Neuronal stem cell (in vitro differentiated cells): ENCODE data around the gene E2F3.

Experiments used
- DNase-seq: peaks from one replicate; pipeline ENCODE4 v3.0.0-alpha.2; 2013; ENCODE audit warnings: low spot score
- H2AFZ ChIP-seq: one replicate; pipeline ENCODE4 v1.6.1; 2013; ENCODE audit warnings: mild to moderate bottlenecking, low read length, inconsistent platforms
- H2AK5ac ChIP-seq: 2 replicates; pipeline ENCODE4 v1.6.1; 2013; ENCODE audit warnings: low read depth, mild to moderate bottlenecking, inconsistent platforms, low read length, moderate library complexity, mixed read lengths
- H2BK120ac ChIP-seq: 2 replicates; pipeline ENCODE4 v1.6.1; 2013; ENCODE audit warnings: low read depth, mild to moderate bottlenecking, inconsistent platforms, low read length, moderate library complexity, mixed read lengths
- H2BK12ac ChIP-seq: one replicate; pipeline ENCODE4 v1.6.1; 2013; ENCODE audit warnings: low read length, inconsistent platforms
- H2BK15ac ChIP-seq: 2 replicates; pipeline ENCODE4 v1.6.1; 2013; ENCODE audit warnings: mild to moderate bottlenecking, low read length, inconsistent platforms, mixed read lengths
- H2BK5ac ChIP-seq: one replicate; pipeline ENCODE4 v1.6.1; 2013; ENCODE audit warnings: inconsistent platforms, mild to moderate bottlenecking, low read length, moderate library complexity
- H3K14ac ChIP-seq: one replicate; pipeline ENCODE4 v1.6.1; 2013; ENCODE audit warnings: low read length, inconsistent platforms
- H3K18ac ChIP-seq: 2 replicates; pipeline ENCODE4 v1.6.1; 2013; ENCODE audit warnings: low read length, inconsistent platforms
- H3K23ac ChIP-seq: 2 replicates; pipeline ENCODE4 v1.6.1; 2013; ENCODE audit warnings: low read depth, mild to moderate bottlenecking, mixed read lengths, low read length, inconsistent platforms; ENCODE audit not compliant: poor library complexity
- H3K27ac ChIP-seq: replicated peaks from 3 replicates; pipeline ENCODE4 v1.5.1; 2013; ENCODE audit warnings: low read length, inconsistent platforms
- H3K27me3 ChIP-seq, 3 experiments: 2 replicates each; pipeline ENCODE4 v1.6.1; 2013; ENCODE audit warnings: low read length in 3 of 3, mild to moderate bottlenecking in 2 of 3, inconsistent platforms in 1 of 3, low read depth in 1 of 3, mixed read lengths in 1 of 3, moderate library complexity in 1 of 3; ENCODE audit not compliant: control insufficient read depth in 3 of 3, insufficient read depth in 3 of 3
- H3K36me3 ChIP-seq, 2 donors: replicated peaks in 1 of 2; 2 replicates each; pipeline ENCODE4 v1.6.1; 2013; ENCODE audit warnings: low read length in 2 of 2; ENCODE audit not compliant: control insufficient read depth in 2 of 2, insufficient read depth in 2 of 2
- H3K4ac ChIP-seq: 2 replicates; pipeline ENCODE4 v1.6.1; 2013; ENCODE audit warnings: inconsistent platforms, mild to moderate bottlenecking, low read length, moderate library complexity
- H3K4me1 ChIP-seq, 2 donors: 1 replicate in 1 of 2; 2 replicates in 1 of 2; pipeline ENCODE4 v1.6.1; 2013; ENCODE audit warnings: low read length in 2 of 2, low read depth in 1 of 2; ENCODE audit not compliant: control insufficient read depth in 2 of 2, insufficient read depth in 1 of 2
- H3K4me2 ChIP-seq: one replicate; pipeline ENCODE4 v1.6.1; 2013; ENCODE audit warnings: mild to moderate bottlenecking, low read length, inconsistent platforms; ENCODE audit not compliant: insufficient read depth, poor library complexity, severe bottlenecking
- H3K4me3 ChIP-seq, 2 donors: 2 replicates each; pipeline ENCODE4 v1.5.1; 2013; ENCODE audit warnings: low read length in 2 of 2, mild to moderate bottlenecking in 2 of 2, inconsistent platforms in 1 of 2, moderate library complexity in 1 of 2
- H3K79me1 ChIP-seq: one replicate; pipeline ENCODE4 v1.6.1; 2013; ENCODE audit warnings: low read depth, mild to moderate bottlenecking, inconsistent platforms, low read length, moderate library complexity
- H3K9ac ChIP-seq: one replicate; pipeline ENCODE4 v1.6.1; 2013; ENCODE audit warnings: mild to moderate bottlenecking, low read depth, low read length, inconsistent platforms; ENCODE audit not compliant: poor library complexity
- H3K9me3 ChIP-seq, 2 donors: replicated peaks in 1 of 2; 2 replicates each; pipeline versions ENCODE3 to v1.6.1; 2013; ENCODE audit warnings: low read length in 2 of 2, mild to moderate bottlenecking in 2 of 2, inconsistent platforms in 1 of 2, low read depth in 1 of 2, mixed read lengths in 1 of 2, moderate library complexity in 1 of 2; ENCODE audit not compliant: control insufficient read depth in 2 of 2, insufficient read depth in 1 of 2
- H4K8ac ChIP-seq: one replicate; pipeline ENCODE4 v1.6.1; 2013; ENCODE audit warnings: low read depth, mild to moderate bottlenecking, inconsistent platforms, low read length, moderate library complexity
- H4K91ac ChIP-seq: one replicate; pipeline ENCODE4 v1.6.1; 2013; ENCODE audit warnings: low read length, low read depth, mild to moderate bottlenecking, inconsistent platforms; ENCODE audit not compliant: poor library complexity
- WGBS, 2 donors: extraction: QIAGEN DNeasy Blood & Tissue Kit; methylation state at CpG; one replicate each; pipeline ENCODE4 v1.1.7; 2013; ENCODE audit warnings: missing lambda C conversion rate in 2 of 2, mixed read lengths in 1 of 2; ENCODE audit not compliant: insufficient read length in 2 of 2, insufficient replicate concordance in 1 of 2; ENCODE audit errors: extremely low coverage in 2 of 2; 5-methylcytosine and 5-hydroxymethylcytosine counted together

E2F3 gene

GRCh38 chr6:20468209-20468608 is 66.5 kb downstream of the E2F3 start:
- no peaks in the 10 kb centered on the region for H3K27me3 ChIP-seq
- H4K8ac ChIP-seq: no peak overlapping the region
- H2AFZ ChIP-seq: no peak overlapping the region
- no CpG with 5 or more reads among the region's 7 CpGs for WGBS, 2 donors
- H3K4me1 ChIP-seq: peaks cover 0 to 3% of the 10 kb centered on the region in 2 donors
- DNase-seq: no peak
- no peak overlapping the region for H3K4me2 ChIP-seq
- H3K14ac ChIP-seq: no peak overlapping the region
- no peak overlapping the region for H2BK5ac ChIP-seq
- H3K4ac ChIP-seq: no peak overlapping the region
- H4K91ac ChIP-seq: no peak overlapping the region
- H3K4me3 ChIP-seq: no peak overlapping the region
- H3K9me3 ChIP-seq: no peaks in the 10 kb centered on the region
- no peak overlapping the region for H3K23ac ChIP-seq
- no peak overlapping the region for H3K27ac ChIP-seq
- no peak overlapping the region for H2AK5ac ChIP-seq
- no peak overlapping the region for H2BK12ac ChIP-seq
- peaks cover 9 to 59% of the 10 kb centered on the region in 2 donors for H3K36me3 ChIP-seq
- no peak overlapping the region for H2BK15ac ChIP-seq
- peaks cover 7% of the 10 kb centered on the region for H3K79me1 ChIP-seq
- no peak overlapping the region for H3K9ac ChIP-seq
- H3K18ac ChIP-seq: no peak overlapping the region
- no peak overlapping the region for H2BK120ac ChIP-seq

- Histone ChIP-seq H3K9me3 (peaks cover 0 to 2% of the 10 kb centered on the region in 2 donors), H2BK120ac (no peak overlapping the region), H3K36me3 (peaks cover 7 to 59% of the 10 kb centered on the region in 2 donors)
Observed at GRCh38 chr6:20472748-20473147, 71.1 kb downstream of the E2F3 start.

GRCh38 chr6:20473518-20473917 is 71.8 kb downstream of the E2F3 start:
- H2BK120ac ChIP-seq: no peak overlapping the region
- peaks cover 0 to 2% of the 10 kb centered on the region in 2 donors for H3K9me3 ChIP-seq
- no peak overlapping the region for H3K14ac ChIP-seq
- no peaks in the 10 kb centered on the region for H3K27me3 ChIP-seq
- H3K4me3 ChIP-seq: no peak overlapping the region
- no CpG with 5 or more reads among the region's 1 CpG for WGBS, 2 donors
- no peak overlapping the region for H2BK5ac ChIP-seq
- no peak overlapping the region for H4K91ac ChIP-seq
- no peak overlapping the region for H4K8ac ChIP-seq
- H3K9ac ChIP-seq: no peak overlapping the region
- H3K79me1 ChIP-seq: peaks cover 2% of the 10 kb centered on the region
- H2BK12ac ChIP-seq: no peak overlapping the region
- DNase-seq: no peak
- H3K36me3 ChIP-seq: peaks cover 4 to 58% of the 10 kb centered on the region in 2 donors
- H2BK15ac ChIP-seq: no peak overlapping the region
- H3K18ac ChIP-seq: no peak overlapping the region
- no peak overlapping the region for H2AK5ac ChIP-seq
- no peak overlapping the region for H2AFZ ChIP-seq
- peaks cover 0 to 3% of the 10 kb centered on the region in 2 donors for H3K4me1 ChIP-seq
- no peak overlapping the region for H3K4me2 ChIP-seq
- no peak overlapping the region for H3K27ac ChIP-seq
- H3K23ac ChIP-seq: no peak overlapping the region
- H3K4ac ChIP-seq: no peak overlapping the region

More at GRCh38 chr6:20472748-20473147, 71.1 kb downstream of the E2F3 start:
- H3K4ac ChIP-seq: no peak overlapping the region
- no peaks in the 10 kb centered on the region for H3K27me3 ChIP-seq
- no peak overlapping the region for H3K9ac ChIP-seq
- H3K14ac ChIP-seq: no peak overlapping the region
- H2BK12ac ChIP-seq: no peak overlapping the region
- H4K91ac ChIP-seq: no peak overlapping the region
- H3K18ac ChIP-seq: no peak overlapping the region
- H4K8ac ChIP-seq: no peak overlapping the region
- no peak overlapping the region for H2BK5ac ChIP-seq
- no peak overlapping the region for H3K27ac ChIP-seq
- no peak overlapping the region for H3K4me2 ChIP-seq
- DNase-seq: no peak
- peaks cover 2% of the 10 kb centered on the region for H3K79me1 ChIP-seq
- H2AK5ac ChIP-seq: no peak overlapping the region
- no peak overlapping the region for H2AFZ ChIP-seq
- no CpG with 5 or more reads among the region's 3 CpGs for WGBS, 2 donors
- no peak overlapping the region for H2BK15ac ChIP-seq
- peaks cover 0 to 3% of the 10 kb centered on the region in 2 donors for H3K4me1 ChIP-seq
- no peak overlapping the region for H3K4me3 ChIP-seq
- no peak overlapping the region for H3K23ac ChIP-seq

DNA sequence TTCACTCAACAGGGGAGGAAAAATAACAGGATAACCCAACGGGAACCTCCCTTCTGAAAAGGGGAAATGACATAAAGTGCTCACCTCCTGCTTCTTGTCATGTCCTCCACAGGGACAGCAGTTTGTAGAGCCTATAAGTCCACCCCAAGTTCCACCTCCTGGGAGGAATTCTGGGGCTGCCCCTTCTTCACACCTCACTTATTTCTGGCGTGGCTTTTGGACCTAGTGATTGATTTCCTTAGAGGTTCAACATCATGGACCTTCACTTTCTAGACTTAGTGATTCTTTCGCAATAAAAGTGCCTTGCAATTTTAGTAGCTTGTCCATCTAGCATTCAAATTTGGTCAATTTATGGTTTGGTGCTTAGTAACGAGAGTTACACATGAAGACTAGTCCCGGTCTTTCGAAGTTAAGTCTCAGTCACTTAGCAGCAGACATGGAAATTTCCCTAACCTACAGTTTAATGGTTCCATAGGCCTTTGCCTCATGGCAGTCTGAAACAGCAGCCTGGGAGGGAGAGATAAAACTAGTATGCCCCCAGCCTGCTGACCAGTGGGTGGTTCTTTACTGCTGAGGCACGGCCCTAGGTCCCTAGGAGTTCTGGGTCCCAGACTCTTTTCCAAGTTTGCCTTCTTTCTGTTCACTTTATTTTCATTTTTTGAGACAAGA is 73.3 kb downstream of the E2F3 start:
- Histone ChIP-seq H3K14ac (no peak overlapping the region), H3K4me2 (no peak overlapping the region), H2BK15ac (no peak overlapping the region), H2AFZ (no peak overlapping the region), H3K23ac (no peak overlapping the region), H2BK5ac (no peak overlapping the region), H3K9me3 (peaks cover 0 to 2% of the 10 kb centered on the region in 2 donors), H2AK5ac (no peak overlapping the region), H2BK12ac (no peak overlapping the region), H3K79me1 (peaks cover 2% of the 10 kb centered on the region), H4K8ac (no peak overlapping the region), H3K4me1 (peaks cover 3% of the 10 kb centered on the region in 2 donors), H4K91ac (no peak overlapping the region), H3K27ac (no peak overlapping the region), H3K4ac (no peak overlapping the region), H3K4me3 (no peak overlapping the region), H3K18ac (no peak overlapping the region), H3K36me3 (peaks cover 2 to 62% of the 10 kb centered on the region in 2 donors), H3K9ac (no peak overlapping the region), H2BK120ac (no peak overlapping the region), H3K27me3 (no peaks in the 10 kb centered on the region)
- WGBS, 2 donors: no CpG with 5 or more reads among the region's 7 CpGs
- no peak for DNase-seq
